Fibroblast of mammary gland (primary cell): ENCODE data around the gene APBA2.
A peak's percentile ranks its signal among the peaks of the same experiment; 100 is the strongest.

Experiments used
- DNase-seq: peaks from one replicate; pipeline ENCODE4 v3.0.0-alpha.2; 2010; ENCODE audit warnings: low read depth
- H3K4me3 ChIP-seq: 2 replicates; pipeline ENCODE4 v1.5.1; 2011; ENCODE audit warnings: low read depth, mild to moderate bottlenecking, low read length, moderate library complexity; ENCODE audit not compliant: control insufficient read depth
- TF ChIP-seq, protein P1 (sequence below): conservative IDR thresholded peaks from 2 replicates; pipeline ENCODE4 v1.5.1; 2011; ENCODE audit warnings: low read depth, low read length, inconsistent platforms; ENCODE audit not compliant: control insufficient read depth, insufficient read depth

Gene APBA2

DNA sequence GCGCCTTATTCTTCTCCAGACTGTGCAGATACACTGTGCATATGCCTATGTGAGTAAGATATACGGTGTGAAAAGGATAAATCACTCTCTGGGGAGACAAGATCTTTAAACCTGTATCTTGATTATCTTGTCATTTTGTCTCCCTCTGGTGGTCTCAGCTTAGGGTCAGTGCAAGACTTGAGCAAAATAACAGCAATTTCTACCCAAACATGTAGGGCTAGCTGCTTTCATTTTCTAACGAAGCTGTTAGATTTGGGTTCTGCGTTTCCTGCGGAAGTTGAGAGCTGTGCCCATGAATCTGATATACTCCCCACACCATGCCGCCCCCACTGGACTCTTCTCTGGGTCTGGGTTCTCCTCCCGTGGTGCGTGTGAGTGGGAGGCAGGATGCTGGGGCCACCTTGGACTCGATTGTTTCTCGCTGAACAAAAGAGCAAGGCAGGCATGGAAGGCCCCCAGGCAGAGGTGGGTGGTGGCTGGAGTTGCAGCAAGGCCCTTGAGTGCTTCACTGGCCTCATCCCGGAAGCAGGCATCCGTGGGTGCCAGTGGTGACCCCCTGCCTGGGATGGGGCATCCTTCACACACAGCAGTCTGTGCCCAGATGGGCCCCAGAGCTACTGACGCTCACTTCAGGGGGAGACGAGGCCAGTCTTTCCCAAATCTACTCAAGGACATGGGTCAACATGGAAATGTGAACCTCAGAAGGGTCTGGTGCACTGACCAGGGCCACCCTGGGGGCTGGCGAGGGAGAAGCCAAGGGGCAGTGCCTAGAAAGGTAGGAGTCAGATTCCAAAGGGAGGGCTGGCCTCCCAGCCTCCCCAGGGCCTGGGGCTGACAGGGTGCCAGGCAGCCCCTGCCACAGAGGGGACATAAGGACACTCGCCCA lies 204.2 kb downstream of the APBA2 start:
- H3K4me3 ChIP-seq, result no peak overlapping the region
- TF ChIP-seq, protein P1, sequence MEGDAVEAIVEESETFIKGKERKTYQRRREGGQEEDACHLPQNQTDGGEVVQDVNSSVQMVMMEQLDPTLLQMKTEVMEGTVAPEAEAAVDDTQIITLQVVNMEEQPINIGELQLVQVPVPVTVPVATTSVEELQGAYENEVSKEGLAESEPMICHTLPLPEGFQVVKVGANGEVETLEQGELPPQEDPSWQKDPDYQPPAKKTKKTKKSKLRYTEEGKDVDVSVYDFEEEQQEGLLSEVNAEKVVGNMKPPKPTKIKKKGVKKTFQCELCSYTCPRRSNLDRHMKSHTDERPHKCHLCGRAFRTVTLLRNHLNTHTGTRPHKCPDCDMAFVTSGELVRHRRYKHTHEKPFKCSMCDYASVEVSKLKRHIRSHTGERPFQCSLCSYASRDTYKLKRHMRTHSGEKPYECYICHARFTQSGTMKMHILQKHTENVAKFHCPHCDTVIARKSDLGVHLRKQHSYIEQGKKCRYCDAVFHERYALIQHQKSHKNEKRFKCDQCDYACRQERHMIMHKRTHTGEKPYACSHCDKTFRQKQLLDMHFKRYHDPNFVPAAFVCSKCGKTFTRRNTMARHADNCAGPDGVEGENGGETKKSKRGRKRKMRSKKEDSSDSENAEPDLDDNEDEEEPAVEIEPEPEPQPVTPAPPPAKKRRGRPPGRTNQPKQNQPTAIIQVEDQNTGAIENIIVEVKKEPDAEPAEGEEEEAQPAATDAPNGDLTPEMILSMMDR, result no peak
- peak; percentile 22 for DNase-seq

DNA sequence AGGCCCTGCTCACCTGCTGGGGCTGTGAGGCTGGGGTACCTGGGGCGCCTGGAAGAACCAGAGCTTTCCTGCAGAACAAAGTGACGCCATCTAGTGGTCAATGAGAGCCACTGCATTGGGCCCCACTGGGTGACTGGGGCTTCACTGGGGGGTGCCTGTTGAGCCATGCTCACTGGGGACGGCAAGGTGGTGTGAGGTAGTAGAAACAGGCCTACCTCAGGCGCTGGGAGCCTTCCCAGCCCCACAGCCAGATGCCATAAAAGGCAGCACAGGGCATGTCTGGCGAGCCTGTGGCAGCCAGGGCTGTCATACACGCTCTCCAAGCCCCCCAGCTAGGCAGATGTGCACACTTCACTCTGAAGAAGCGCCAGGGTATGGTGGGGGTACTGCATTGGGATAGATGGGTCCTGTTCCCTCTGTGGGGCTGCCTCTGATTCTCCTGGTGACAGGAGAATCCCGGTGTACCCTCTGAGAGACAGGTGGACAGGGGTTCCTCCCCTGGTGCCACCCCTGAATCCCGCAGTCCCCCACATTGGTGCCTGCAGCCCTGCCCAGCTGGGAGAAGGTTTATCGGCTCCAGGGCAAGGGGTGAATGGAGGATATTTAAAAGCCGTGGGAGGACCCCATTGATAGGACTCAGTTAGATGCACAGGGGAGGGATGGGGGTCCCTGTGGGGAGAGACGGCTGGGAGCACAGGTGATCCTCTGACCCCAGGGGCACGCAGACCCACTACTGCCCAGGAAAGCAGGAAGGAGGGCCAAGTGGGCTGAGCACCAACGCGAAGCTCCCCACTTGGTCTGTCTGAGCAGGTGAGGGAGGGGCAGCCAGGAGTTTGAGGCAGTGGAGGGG lies 205.1 kb downstream of the APBA2 start:
- peak; percentile 12 for DNase-seq
- no peak overlapping the region for H3K4me3 ChIP-seq
- TF ChIP-seq, protein P1, result peak; percentile 61

DNA sequence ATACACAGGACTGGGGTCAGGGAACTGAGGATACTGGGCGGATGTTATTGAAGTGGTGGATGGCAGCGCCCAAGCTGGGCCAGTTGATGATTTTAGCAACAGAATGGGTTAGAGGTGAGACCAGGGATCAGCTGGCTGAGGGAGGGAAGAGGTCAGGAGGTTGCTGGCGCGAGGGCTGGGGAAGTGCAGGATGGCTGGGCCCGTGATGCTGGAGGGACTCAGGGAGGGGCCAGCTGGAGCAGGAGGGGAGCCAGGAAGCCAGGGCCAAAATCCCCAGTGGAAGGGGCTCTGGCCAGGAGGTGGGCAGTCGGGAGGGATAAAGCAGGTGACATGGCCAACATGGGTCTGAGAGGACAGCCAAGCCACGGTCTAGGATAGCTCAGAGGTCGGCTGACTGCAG lies 205.9 kb downstream of the APBA2 start:
- TF ChIP-seq, protein P1, result no peak
- H3K4me3 ChIP-seq, result no peak overlapping the region
- no peak for DNase-seq

DNA sequence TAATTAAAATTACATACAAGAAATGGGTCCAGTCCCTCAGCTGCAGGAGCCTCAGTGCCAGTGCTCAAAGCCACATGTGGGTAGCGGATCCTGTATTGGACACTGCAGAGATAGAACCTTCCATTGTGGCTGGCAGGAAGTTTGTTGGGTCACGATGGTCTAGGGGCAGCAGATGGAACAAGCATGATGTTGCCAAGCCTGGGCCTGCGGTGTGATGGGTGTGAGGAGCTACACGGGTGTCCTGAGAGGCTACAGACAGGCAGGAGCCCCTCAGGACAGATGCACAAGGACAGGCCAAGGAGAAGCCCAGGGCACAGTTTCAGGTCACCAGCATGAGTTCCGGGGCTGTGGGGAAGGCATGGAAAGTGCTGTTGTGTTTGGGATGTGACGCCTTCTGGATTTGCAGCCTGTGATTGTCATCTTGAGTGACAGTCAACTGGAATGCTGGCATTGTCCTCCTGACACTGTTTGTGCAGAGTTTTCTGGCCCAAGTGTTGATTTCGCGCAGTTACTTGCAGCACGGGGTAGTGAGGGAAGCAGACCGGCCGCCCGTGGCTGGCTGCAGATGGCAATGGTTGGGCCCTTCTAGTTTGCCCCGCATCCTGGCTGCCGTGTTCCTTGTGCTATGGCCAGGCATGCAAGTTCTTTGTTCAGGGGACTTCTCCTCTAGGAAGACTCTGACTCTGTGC lies 206.7 kb downstream of the APBA2 start:
- TF ChIP-seq, protein P1, result no peak
- no peak for DNase-seq
- H3K4me3 ChIP-seq, result no peak overlapping the region

DNA sequence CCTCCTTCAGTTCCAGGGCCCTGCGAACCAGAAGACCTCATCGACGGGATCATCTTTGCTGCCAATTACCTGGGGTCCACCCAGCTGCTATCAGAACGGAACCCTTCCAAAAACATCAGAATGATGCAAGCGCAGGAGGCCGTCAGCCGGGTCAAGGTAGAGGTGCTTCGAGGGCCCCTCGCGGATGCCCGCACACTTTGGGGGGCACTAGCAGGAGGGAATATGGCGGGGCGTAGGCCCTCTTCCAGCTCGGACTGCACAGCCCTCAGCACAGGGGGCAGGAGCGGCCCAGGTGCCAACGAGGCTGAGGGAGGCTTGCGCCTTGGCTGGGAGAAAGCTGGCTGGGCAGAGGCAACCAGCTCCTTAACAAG lies 207.3 kb downstream of the APBA2 start:
- no peak for DNase-seq
- H3K4me3 ChIP-seq, result no peak overlapping the region
- TF ChIP-seq, protein P1, result no peak

DNA sequence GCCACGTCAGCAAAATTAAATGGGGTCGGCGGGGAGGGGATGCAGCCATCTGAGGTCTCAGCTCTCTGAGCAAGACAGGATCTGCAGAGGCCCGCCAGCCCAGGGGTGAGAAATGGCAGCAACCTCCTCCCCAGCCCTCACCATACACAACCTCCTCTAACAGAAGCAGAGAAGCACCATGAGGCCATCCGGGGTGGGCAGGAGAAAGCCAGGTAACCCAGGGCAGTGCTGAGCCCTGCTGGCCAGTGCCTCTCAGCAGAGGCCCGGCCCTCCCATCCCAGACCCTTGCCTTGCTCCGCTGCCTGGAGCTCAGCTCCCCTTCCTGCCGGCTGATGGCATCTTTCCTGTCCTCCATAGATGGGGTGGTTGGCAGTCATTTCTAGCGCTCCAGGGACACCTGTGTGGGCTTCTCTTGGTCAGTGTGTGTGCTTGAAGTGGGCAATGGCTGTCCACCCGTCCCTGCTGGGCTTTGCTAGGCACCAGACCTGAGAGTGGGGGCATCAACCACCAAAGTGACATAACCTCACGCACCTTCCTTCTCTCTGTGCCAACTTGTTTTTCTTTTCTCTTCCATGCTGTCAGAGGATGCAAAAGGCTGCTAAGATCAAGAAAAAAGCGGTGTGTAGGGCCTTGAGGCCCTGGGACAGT lies 208.0 kb downstream of the APBA2 start:
- TF ChIP-seq, protein P1, result no peak
- no peak for DNase-seq
- H3K4me3 ChIP-seq, result no peak overlapping the region
